ENCODE results near the gene AVP. TPM values are rescaled to one million over a fixed set of nuclear protein-coding genes. Genes with fewer than 3 reads are reported as not detected.

Gene AVP
- polyA plus RNA-seq, 4 donors: 0.43 TPM; not detected in 3

DNA sequence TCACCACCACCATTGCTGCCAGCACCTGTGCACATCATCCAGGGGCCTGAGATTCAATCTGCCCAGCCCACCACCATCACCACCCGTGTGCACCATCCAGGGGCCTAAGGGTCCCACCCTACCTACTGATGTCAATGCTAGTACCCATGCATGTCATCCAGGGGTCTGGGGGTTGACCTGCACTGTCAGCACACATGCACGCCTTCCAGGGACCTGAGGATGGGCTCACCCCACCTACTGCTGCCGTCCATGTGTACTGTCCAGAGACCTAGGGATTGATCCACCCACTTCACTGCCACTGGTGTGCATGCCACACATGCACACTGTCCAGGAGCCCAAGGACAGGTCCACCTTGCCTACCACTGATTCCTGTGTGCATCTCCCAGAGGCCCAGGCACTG lies 25.0 kb downstream of the AVP start:
- no peak for DNase-seq (ENCODE audit: low read depth in 4 of 4, low spot score in 3 of 4)

- DNase-seq (ENCODE audit: low read depth in 4 of 4, low spot score in 3 of 4): no peak
These were observed 33.0 kb downstream of the AVP start for GRCh38 chr20:3051385-3052019.

DNA sequence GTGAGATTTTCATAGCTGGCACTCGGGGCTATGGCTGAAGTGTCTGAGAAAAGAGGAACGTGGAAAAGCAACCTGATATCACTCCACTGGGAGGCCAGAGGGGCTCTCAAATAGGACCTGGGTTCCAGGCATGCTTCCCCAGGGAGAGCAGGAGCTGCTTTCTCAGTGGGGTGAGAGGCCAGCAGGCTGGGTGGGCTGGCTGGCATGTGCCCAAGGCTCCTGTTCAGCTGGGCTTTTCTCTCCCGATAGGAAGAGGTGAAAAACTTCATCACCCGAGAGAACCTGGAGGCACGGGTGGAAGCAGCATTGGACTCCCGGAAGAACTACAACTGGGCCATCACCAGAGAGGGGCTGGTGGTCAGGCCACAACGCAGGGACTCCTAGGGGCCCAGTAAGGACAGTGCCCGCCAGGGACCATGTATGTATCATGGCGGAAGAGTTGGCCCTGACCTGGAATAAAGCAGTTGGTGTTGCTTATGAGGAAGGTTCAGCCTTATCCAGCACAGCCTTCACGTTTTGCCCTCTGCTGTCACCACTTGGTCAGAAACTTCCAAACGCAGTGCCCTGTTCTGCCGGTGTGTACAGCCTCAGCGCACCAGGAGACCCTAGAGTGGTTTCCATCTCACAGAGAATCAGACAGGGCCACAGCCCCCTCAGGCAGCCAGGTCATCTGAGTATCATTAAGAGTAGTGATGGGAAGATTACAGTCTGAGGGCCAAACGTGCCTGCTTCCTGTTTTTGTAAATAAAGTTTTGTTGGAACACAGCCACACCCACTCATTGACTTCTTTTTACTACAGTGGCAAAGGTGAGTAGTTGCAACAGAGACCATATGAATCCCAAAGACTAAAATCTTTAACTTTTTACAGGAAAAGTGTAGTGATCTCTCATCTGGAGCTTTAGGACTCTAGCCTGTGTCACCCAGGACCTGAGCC lies 36.8 kb downstream of the AVP start:
- no peak for DNase-seq (ENCODE audit: low read depth in 4 of 4, low spot score in 3 of 4)

DNA sequence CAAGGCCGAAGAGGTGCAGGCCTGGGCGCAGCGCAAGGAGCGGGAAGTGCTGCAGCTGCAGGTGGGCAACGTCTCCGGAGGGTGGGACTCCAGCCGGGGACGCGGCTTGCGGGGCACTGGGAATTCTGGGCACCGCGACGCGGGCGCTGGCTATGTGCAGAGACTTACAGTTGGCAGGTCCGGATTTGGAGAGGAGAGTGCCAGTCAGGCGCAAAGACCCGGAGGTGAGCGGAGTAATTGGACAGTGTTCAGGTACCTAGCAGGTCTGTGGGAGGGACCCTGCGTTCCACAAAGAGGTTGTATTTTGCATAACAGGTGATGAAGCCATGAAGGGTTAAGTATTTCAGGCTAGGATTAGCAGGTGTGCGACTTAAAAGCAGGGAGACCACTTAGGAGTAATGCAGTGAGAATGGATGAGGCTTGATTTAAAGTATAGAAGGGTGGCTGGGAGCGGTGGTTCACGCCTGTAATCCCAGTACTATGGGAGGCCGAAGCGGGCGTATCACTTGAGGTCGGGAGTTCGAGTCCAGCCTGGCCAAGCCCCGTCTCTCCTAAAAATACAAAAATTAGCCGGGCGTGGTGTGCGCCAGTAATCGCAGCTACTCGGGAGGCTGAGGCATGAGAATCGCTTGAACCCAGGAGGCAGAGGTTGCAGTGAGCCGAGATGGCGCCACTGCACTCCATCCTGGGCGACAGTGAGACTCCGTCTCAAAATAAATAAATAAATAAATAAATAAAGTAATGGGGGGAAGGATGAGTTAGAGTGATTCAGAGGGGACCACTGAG lies 37.7 kb downstream of the AVP start:
- peak in 1 of 4 donors; percentile 8 for DNase-seq (ENCODE audit: low read depth in 4 of 4, low spot score in 3 of 4)

GRCh38 chr20:3045816-3046676 lies 38.5 kb downstream of the AVP start, which contains the start of gene MRPS26:
TSS of gene MRPS26 (plus strand) at chr20:3046052. CDS start at chr20:3046069, 17 bp downstream.
- DNase-seq (ENCODE audit: low read depth in 4 of 4, low spot score in 3 of 4): peak; percentile 71 to 85 (median 78)

- peak in 1 of 4 donors; percentile 50 for DNase-seq (ENCODE audit: low read depth in 4 of 4, low spot score in 3 of 4)
These were observed 39.3 kb downstream of the AVP start for GRCh38 chr20:3045042-3045815.

DNA sequence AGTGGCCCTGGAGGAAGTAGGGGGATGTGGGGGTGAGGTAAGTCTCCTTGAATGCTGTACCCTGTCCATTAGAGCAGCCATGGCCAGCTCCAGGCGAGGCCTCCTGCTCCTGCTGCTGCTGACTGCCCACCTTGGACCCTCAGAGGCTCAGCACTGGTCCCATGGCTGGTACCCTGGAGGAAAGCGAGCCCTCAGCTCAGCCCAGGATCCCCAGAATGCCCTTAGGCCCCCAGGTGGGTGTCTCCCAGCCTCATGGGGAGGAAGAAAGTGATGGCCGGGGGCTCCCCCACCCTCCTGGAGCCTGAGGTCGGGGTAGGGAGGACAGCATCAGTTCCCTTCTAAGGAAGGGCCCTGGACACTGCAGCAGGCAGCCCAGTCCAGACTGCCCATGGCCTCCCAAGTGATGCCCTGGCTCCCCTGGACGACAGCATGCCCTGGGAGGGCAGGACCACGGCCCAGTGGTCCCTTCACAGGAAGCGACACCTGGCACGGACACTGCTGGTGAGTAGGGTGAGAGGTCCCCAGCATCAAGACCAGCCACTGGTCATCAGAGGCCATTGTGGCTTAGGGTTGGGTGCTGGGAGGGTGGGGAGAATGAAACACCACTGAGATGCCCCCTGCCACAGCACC lies 40.1 kb downstream of the AVP start:
- no peak for DNase-seq (ENCODE audit: low read depth in 4 of 4, low spot score in 3 of 4)

DNA sequence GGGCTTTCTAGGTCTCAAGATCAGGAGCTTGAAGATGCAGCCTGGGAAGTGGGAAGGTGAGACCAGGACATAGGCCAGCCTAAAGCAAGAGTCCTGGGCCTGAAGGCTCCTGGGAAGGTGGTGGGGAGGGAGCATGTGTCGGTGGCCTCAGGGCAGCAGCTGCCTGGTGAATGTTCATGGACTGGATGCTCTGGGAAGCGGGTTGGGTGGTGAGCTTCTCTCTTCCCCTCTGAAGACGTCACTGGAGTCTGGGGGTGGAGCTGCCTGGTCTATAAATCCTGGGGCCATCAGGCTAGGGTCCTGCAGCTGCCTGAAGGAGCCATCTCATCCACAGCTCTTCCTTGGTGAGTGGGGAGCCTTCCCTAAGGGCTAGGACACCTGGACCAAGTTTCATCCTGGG lies 41.2 kb downstream of the AVP start, which contains the start of gene GNRH2:
GNRH2 (plus strand) TSS at position 301 of the 400 bp plus-strand sequence. CDS start 793 bp downstream, outside the sequence.
- no peak for DNase-seq (ENCODE audit: low read depth in 4 of 4, low spot score in 3 of 4)

DNA sequence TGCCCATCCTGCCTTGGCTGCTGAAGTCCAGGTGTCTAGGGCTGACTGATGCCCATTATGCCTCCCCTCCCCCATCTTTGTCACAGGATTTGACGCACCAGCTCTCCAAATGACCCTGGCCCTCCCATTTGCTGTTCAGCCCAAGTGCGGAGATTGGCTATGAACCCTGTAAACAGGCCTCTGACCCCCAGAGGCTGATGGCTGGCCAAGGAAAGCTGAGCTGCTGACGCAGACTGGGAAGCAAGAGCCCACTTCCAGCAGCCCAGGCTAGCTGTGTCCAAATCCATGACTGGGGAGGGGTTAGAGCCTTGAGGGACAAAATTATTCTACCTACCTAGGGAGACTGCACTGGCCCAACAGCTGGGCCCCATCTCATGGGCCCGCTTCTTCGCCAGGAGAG lies 41.9 kb downstream of the AVP start:
- peak in 1 of 4 donors; percentile 18 for DNase-seq (ENCODE audit: low read depth in 4 of 4, low spot score in 3 of 4)

GRCh38 chr20:3041854-3042409 lies 42.6 kb downstream of the AVP start:
- DNase-seq (ENCODE audit: low read depth in 4 of 4, low spot score in 3 of 4): peak in 1 of 4 donors; percentile 36

- DNase-seq (ENCODE audit: low read depth in 4 of 4, low spot score in 3 of 4): no peak
These were observed 44.4 kb downstream of the AVP start for GRCh38 chr20:3040086-3040485.

DNA sequence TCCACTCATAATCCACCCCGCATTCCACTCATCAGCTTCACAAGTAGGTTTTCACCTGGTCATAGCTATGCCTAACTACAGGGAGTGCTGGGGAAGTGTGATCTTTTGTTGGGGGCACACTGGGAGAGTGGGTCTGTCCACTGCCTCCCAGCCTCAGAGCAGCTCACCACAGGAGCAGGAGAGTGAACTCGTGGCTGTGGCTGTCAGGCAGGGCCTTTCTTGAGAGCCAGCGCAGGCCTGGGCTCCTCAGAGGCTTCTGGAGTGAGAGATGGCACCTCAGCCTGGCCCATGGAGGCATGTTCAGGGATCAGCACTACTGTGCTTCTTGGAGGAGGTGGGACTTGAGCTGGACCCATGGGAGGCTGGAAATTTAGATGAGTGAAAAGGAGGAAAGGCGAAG lies 45.1 kb downstream of the AVP start:
- no peak for DNase-seq (ENCODE audit: low read depth in 4 of 4, low spot score in 3 of 4)

DNA sequence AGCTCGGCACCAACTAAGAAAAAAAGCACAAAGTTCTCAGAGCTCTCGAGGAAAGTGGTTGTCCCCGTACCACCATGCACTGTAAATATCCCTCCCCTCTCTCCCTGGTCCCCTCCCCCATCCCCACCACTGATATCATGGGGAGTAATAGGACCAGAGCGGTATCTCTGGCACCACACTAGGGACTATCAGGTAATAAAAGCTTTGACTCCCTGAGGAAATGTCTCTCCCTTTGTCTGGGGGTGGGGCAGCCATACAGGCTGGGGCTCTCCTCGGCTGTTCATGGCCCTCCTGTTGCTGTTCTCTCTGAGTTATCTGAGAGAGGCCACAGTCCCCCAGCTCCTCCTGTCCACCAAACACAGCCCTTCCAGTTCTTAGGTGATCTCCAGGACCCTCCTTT lies 46.1 kb downstream of the AVP start:
- DNase-seq (ENCODE audit: low read depth in 4 of 4, low spot score in 3 of 4): no peak

GRCh38 chr20:3037654-3038053 lies 46.9 kb downstream of the AVP start:
- no peak for DNase-seq (ENCODE audit: low read depth in 4 of 4, low spot score in 3 of 4)

DNA sequence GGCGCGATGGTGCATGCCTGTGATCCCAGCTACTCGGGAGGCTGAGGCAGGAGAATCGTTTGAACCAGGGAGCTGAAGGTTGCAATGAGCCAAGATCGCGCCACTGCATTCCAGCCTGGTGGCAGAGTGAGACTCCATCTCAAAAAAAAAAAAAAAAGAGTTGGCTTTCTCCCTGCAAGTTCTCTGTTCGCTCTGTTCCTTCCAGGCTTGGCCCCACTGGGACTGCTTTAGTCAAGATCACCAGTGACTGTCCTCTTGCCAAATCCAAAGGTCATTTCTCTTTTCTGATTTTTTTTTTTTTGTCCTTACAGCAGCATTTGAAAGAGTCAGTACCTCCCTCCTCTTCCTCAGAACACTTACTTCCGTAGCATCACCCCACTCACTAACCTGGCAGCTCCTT lies 51.9 kb downstream of the AVP start:
- no peak for DNase-seq (ENCODE audit: low read depth in 4 of 4, low spot score in 3 of 4)

Data from left renal pelvis (tissue), 4 donors.